NK-92 (cell line): Measurements from ENCODE around the gene CEP68.

Experiments used
- DNase-seq: peaks from one replicate; lab custom pipeline; 2025; ENCODE audit not compliant: unreplicated experiment; lab: John Stamatoyannopoulos, UW

CEP68 gene

DNA sequence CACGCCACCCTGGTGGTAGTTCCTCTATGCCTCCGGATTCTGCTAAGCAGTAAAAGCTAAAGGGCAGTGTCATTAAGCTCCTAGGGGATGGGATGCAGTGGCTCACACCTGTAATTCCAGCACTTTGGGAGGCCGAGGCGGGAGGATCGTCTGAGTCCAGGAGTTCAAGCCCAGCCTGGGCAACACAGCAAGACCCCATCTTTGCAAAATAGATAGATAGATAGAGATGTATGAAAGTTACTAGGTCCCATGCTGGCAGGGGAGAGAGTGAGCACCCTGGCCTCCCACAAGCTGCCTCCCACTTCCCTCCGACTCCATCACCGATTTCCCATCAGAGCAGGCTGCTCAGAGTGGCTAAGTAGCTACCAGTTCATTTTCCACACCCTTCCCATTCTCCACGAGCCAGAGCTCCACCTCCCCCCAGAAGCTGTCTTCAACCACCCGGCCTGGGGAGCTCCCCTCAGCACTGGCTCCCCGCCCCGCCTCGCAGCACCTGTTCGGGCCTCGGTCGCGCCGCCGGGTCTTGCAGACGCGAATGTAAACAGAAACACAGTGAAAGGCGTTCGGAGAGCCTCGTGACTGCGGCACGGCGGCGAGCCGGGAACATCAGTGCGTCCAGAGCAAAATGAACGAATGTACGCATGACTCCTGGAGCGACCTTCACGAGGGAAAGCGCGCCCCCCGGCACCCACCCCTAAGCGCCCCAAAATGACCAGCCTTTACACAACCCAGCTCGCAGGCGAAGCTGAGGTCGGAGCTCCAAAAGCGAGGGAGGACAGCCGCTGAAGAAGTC is 598 bp upstream of the CEP68 start:
- DNase-seq = no peak

- no peak for DNase-seq
Observed at GRCh38 chr2:65057054-65057375, 799 bp downstream of the CEP68 start.

- no peak for DNase-seq
Observed at GRCh38 chr2:65057391-65058052, 1.3 kb downstream of the CEP68 start.

DNA sequence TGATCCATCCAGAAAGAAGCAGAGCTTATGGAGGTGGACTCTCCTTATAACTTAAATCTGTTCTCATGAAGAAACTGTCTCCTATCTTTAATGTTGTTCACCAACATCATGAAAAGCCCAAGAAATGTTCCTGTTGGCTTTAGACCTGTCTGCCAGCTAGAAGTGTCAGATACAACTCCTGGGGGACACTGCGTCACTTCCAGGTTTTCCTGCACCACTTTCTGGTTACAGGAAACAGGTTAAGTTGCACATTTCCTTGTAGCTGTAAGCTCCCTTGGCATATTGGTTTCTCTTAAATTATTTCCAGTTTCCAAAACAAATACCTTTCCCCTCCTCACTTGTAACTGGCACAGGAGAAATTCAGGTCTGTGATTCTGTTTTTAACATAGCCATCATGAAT is 2.9 kb downstream of the CEP68 start:
- no peak for DNase-seq

GRCh38 chr2:65061146-65061909 is 5.1 kb downstream of the CEP68 start:
- no peak for DNase-seq

DNA sequence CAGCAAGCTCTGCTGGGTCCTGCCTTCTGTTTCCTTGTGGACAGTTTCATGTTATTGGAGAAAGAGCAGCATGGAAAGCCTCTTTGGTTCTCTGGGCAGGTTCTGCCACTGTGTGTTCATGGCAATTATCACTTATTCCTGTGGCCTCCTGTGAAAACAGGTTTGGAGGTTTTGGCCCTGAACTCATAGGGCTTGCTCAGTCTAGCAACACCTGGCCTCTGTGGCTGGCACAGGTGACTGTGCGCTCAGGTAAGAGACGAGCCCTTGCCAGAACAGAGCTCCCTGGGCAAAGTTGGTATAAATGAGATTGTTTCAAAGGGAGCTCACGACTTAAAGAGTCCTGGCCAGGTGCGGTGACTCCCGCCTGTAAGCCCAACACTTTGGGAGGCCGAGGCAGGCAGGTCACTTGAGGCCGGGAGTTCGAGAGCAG is 5.7 kb downstream of the CEP68 start:
- DNase-seq = no peak

DNA sequence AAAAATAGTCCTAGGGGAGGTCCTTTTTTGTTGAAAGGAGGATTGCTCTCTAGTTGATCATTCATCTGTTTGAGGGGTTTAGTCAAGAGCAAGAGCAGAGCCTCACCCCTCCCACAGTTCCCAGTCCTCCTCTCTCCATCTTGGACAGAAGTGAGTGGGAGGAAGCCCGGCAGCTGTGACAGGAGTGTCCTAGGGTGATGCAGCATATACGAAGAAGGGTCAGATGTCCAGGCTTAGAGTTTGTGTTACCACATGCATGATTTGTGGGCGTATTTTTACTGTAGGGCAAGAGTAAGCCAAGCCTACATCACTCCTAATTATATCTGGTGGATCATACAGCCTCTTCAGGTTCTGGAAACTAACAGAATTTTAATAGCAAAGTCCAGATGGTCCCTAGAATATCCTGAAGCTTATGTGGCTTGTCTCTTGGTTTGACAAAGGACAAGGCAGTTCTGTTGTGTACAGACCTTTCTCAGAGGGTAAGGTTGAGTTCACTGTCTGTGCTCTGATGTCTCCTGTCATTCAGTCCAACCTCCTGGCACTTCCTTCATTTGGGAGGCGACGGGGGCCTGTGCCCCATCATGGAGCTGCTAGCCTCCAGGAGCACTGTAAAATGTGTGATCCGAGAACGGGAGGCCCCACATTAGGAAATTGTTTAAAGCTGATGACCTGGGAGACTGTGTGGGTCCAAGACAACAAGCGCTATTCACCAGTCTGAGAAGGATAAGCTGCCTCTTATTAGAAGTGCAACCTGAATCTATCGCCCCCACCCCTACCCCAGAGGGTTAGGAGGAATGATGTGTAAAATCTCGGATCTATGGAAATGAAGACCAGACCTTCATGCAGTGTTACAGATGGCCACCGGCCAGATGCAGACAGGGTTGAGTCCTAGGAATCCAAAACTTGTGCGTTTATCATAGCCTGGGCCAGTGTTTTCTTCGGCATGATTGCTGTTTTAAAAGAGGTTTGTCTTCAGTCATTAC is 6.9 kb downstream of the CEP68 start:
- no peak for DNase-seq

DNA sequence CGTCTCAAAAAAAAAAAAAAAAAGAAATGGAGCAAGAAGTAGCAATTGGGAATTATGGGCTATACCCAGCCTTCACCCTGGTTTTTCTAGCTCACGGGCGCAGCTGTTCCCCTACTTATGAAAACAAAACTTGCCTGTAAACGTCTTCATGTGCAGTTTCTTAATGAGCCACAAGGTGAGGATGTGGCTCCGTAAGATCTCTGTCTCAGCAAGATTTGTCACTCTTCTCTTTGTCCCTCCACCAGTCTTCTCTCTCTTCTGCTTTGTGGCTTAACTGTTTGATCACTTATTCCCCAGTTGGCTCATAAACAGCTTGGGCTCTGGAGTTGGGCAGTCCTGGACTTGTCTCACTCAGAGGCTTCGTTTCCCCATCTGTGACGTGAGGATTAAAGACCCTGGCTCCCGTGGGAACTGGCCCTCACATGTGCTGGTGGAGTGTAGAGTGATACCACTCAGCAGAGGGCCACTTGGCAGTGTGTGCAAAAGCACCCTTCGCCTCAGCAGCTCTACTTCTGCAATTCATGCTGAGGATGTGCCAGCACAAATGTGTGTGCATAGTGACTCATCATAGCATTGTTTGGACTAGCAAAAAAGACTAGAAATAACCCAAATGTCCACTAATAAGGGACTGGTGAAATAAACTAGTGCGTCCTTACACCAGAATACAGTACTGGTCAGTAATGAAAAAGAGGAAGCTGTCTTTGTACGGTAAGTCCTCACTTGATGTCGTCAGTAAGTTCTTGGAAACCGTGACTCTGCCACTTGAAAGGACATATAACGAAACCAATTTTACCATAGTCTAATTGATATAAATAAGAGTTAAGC is 8.7 kb downstream of the CEP68 start:
- DNase-seq = no peak

DNA sequence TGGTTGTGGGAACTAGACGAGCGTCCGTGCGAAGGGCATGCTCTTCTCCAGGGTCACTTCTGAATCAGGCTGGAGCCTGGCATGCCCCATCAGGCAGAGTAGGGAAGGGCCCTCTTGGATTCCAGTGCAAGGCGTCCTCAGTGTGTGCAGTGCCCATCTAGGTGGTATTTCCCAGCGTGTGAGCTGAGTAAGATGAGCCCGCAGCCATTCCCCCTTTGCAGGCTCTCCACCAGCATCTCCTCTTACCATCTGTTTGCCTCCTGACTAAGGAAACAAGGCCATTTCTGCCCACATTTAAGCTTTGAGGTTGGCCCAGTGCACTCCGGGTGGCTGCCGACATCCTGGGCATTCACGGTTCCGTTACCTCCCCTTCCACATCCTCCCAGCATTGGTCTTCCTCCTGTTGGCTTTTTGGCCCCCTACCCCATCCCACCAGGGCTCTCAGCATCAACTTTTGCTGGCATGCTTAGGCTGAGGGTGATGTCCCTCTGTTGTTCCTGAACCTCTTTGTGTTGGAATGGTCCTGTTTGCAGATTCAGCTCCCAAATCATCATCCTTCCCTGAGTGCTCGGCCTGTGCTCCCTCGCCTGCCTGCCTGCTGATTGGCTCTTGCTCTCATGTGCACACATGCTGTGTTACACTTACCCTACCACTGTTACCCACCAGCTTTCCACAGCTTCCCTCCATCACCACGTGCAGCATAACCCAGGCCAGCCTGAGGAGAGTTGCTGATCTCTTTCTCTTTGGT is 11.8 kb downstream of the CEP68 start:
- DNase-seq = no peak

- DNase-seq = no peak
Observed at GRCh38 chr2:65069439-65069824, 13.2 kb downstream of the CEP68 start.

GRCh38 chr2:65070172-65070830 is 14.1 kb downstream of the CEP68 start:
- no peak for DNase-seq

DNA sequence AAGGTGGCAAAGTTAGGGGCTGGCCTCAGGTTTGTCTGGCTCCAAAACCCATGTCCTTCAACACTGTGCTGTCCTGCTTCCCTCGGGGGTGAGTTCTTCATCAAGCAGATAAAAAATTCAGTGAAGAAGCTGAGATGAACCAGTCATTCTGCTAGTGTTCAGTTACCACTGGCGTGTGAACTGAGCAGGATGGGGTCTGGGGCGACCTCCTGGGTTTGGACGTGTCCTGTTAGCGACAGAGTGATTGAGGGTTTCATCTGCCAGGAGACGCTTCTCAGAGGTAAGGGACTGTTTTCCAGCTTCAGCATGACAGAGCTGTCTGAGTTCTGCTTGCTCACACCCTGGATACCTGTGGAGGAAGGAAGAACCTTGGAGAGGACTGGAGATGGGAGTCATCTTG is 14.6 kb downstream of the CEP68 start:
- DNase-seq = no peak

- no peak for DNase-seq
Observed at GRCh38 chr2:65071499-65072180, 15.4 kb downstream of the CEP68 start.

- DNase-seq = no peak
Observed at GRCh38 chr2:65072181-65072970, 16.2 kb downstream of the CEP68 start.

DNA sequence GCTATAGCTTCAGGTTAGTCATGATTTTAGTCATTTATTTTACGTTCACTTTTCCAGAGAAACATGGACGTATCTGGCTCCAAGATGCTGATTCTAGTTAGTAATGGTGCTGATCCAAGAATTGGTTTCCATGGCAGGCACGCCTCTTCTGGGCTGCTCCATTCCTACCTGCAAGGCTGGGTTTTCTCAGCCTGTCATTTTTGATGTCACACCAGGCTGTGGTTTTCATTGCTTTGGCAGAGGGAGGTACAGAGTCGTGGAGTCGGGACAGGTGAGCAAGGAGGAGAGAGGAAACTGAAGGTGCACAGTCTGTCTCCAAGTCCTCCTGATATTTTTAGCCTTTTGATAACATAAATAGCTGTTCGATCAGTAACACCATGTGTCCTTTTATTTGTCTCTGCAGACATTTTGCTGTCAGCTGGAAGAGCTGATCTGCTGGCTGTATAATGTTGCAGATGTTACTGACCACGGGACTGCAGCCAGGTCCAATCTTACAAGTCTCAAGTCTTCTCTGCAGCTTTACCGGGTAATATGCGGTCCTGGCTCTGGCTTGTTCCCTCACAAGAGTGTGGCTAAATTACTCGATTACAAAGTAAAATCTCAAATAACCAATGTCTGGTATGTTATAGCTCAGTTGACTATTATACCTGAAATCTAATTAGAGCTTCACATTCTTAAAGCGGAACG is 17.8 kb downstream of the CEP68 start:
- no peak for DNase-seq

DNA sequence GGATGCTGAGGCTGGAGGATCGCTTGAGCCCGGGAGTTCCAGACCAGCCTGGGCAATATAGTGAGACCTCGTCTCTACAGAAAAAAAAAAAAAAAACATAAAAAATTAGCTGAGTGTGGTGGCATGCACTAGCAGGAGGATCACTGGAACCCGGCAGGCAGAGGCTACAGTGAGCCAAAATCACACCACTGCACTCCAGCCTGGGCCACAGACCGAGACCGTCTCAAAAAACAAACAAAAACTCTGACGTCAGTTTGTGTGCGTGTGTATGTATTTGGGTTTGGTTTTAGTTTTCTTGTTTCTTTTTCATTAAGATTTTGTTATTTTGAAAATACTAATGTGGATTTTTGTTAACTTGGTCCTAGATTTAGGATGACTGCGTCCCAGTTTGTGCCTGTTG is 19.0 kb downstream of the CEP68 start:
- no peak for DNase-seq
